Subcutaneous adipose tissue (tissue), 4 donors: ENCODE data around the gene GDF7. TPM values are rescaled to one million over a fixed set of nuclear protein-coding genes. Genes with fewer than 3 reads are reported as not detected.

Experiments used
- total RNA-seq, 4 donors: library from RNA; depleted of rRNA; stranded (reverse); fragments of >200 nt; gene quantifications; one replicate each; pipeline ENCODE4 v1.1.0, GENCODE V29; 2016
- TF ChIP-seq, protein P1 (sequence below): fragments of 450-650 bp; IDR thresholded peaks from one replicate; pipeline ENCODE4 v1.5.1; 2016; ENCODE audit warnings: low read depth, mild to moderate bottlenecking, control low read depth, antibody characterized with exemption, moderate library complexity

GDF7 gene
- total RNA-seq, 4 donors from 2014 or later: under 0.01 to 0.19 (median under 0.01) TPM; not detected in 1

- TF ChIP-seq, protein P1, sequence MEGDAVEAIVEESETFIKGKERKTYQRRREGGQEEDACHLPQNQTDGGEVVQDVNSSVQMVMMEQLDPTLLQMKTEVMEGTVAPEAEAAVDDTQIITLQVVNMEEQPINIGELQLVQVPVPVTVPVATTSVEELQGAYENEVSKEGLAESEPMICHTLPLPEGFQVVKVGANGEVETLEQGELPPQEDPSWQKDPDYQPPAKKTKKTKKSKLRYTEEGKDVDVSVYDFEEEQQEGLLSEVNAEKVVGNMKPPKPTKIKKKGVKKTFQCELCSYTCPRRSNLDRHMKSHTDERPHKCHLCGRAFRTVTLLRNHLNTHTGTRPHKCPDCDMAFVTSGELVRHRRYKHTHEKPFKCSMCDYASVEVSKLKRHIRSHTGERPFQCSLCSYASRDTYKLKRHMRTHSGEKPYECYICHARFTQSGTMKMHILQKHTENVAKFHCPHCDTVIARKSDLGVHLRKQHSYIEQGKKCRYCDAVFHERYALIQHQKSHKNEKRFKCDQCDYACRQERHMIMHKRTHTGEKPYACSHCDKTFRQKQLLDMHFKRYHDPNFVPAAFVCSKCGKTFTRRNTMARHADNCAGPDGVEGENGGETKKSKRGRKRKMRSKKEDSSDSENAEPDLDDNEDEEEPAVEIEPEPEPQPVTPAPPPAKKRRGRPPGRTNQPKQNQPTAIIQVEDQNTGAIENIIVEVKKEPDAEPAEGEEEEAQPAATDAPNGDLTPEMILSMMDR: no peak
These were observed 31.8 kb upstream of the GDF7 start for GRCh38 chr2:20635113-20635510.

- TF ChIP-seq, protein P1: no peak
These were observed 31.0 kb upstream of the GDF7 start for GRCh38 chr2:20635675-20636584.

DNA sequence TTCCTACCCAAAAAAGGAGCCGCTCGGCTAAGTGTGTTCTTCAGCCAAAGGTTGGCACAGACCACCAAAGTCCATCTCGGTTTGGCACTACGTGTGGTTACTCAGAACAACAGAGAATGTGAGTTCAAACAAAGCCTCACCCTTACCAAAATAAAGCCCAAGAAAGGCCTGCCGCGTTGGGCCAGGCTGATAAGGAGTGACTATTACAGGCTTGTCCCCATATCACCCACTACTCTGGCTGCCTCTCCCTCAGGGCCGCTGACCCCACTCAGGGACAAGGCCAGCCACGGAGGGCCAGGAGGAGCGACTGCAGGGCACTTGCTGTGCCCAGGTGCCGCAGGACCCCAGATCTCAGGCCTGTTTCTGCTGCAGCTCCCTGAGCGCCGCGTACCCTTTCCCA, 29.8 kb upstream of the GDF7 start:
- TF ChIP-seq, protein P1: no peak

DNA sequence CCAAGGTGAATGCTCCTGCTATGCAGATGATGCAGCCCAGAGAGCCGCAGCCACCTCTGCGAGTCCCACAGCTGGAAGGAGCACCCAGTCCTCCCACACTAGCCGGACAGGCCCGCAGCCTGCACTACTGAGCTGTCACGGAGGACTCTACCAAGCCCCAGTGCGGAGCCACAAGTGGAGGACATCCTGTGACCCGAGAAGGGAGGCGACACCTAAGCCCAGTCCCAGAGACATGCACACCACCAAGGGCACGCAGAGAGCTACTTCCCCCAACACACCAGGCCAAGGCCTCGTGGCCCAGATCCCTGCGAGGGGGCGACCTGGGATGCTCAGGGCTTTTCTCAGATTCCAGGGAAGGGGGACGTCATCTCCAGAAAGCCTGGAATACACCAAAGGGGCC, 28.9 kb upstream of the GDF7 start:
- TF ChIP-seq, protein P1: no peak

GRCh38 chr2:20638646-20639430, 28.1 kb upstream of the GDF7 start:
- TF ChIP-seq, protein P1: no peak

- TF ChIP-seq, protein P1: no peak
These were observed 26.4 kb upstream of the GDF7 start for GRCh38 chr2:20640411-20641122.
